Activated CD8-positive, alpha-beta T cell treated with anti-CD3 and anti-CD28 coated beads for 36 hours (primary cell): ENCODE data around the gene GRIA1. TPM values are rescaled to one million over a fixed set of nuclear protein-coding genes. Genes with fewer than 3 reads are reported as not detected.

ENCODE experiments used
- ATAC-seq: fragments of 200-7000 bp; cut with Tn5 transposase; one replicate; pipeline ENCODE4 v1.10.0; 2021; ENCODE audit warnings: mild to moderate bottlenecking, moderate library complexity
- CTCF ChIA-PET: fragments of 350-600 bp; sonication (Branson Sonifier 250); formaldehyde crosslinking; loops from one replicate; lab custom pipeline; 2021; ENCODE audit warnings: antibody characterized with exemption; lab: Charles Lee
- POLR2A ChIA-PET: fragments of 350-600 bp; sonication (Branson Sonifier 250); formaldehyde crosslinking; loops from one replicate; lab custom pipeline; 2021; ENCODE audit warnings: antibody characterized with exemption; lab: Charles Lee
- DNase-seq: peaks from one replicate; pipeline ENCODE4 v3.0.0-alpha.2; 2020
- H3K27ac Mint-ChIP-seq: one replicate; pipeline ENCODE4 v1.8.0; 2021; ENCODE audit warnings: mild to moderate bottlenecking, mixed read lengths
- H3K27me3 Mint-ChIP-seq: one replicate; pipeline ENCODE4 v1.8.0; 2021; ENCODE audit warnings: mixed read lengths
- H3K36me3 Mint-ChIP-seq: one replicate; pipeline ENCODE4 v1.8.0; 2021; ENCODE audit warnings: low read depth, mixed read lengths
- H3K4me1 Mint-ChIP-seq: one replicate; pipeline ENCODE4 v1.8.0; 2021; ENCODE audit warnings: low read depth, mixed read lengths
- H3K4me3 Mint-ChIP-seq: one replicate; pipeline ENCODE4 v1.8.0; 2021; ENCODE audit warnings: mild to moderate bottlenecking, moderate library complexity, mixed read lengths
- H3K9me3 Mint-ChIP-seq: one replicate; pipeline ENCODE4 v1.8.0; 2021; ENCODE audit warnings: mixed read lengths
- intact Hi-C: fragments of 100-400 bp; cut with micrococcal nuclease; formaldehyde crosslinking; loops from one replicate; pipeline ENCODE4 v1.10.0; 2022
- total RNA-seq, 2 experiments: library from RNA; stranded (reverse); gene quantifications; one replicate each; pipeline ENCODE4 v1.2.3, GENCODE V29; 2021
- TF ChIP-seq, protein P1 (sequence below): fragments of 200-600 bp; IDR thresholded peaks from one replicate; pipeline ENCODE4 v1.8.0; 2022; ENCODE audit warnings: antibody characterized with exemption, mild to moderate bottlenecking

Gene GRIA1
- total RNA-seq, 2 experiments from 2014 or later, result not detected

DNA sequence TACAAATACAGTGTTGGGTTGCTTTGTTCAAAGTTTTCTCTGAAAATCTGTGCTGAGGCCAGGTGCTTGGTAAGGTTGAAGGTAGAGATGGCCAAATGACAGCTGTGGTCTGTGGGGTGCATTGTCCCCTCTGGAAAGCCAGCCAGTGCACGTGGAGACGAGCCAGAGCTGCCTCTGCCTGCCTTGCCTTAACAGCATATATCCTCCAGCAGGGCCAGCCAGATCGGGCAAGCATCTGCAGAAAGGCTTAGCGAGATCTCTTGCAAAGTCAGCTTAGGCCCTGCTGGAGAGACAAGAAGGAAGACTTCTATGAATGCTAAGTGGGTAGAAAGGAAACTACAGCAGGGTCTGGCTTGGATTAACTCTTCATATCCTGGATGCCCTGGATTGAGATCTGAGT, 49.5 kb downstream of the GRIA1 start:
- Mint-ChIP-seq H3K9me3 (peaks cover 1% of the 10 kb centered on the region), H3K4me1 (no peaks in the 10 kb centered on the region), H3K27me3 (peaks cover 2% of the 10 kb centered on the region), H3K27ac (no peak overlapping the region), H3K36me3 (no peaks in the 10 kb centered on the region), H3K4me3 (no peak overlapping the region)
- POLR2A ChIA-PET, result no interaction called here
- ATAC-seq (no peak), DNase-seq (no peak)
- intact Hi-C loops, result no loop called here
- CTCF ChIA-PET, result no interaction called here
- TF ChIP-seq, protein P1, sequence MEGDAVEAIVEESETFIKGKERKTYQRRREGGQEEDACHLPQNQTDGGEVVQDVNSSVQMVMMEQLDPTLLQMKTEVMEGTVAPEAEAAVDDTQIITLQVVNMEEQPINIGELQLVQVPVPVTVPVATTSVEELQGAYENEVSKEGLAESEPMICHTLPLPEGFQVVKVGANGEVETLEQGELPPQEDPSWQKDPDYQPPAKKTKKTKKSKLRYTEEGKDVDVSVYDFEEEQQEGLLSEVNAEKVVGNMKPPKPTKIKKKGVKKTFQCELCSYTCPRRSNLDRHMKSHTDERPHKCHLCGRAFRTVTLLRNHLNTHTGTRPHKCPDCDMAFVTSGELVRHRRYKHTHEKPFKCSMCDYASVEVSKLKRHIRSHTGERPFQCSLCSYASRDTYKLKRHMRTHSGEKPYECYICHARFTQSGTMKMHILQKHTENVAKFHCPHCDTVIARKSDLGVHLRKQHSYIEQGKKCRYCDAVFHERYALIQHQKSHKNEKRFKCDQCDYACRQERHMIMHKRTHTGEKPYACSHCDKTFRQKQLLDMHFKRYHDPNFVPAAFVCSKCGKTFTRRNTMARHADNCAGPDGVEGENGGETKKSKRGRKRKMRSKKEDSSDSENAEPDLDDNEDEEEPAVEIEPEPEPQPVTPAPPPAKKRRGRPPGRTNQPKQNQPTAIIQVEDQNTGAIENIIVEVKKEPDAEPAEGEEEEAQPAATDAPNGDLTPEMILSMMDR, result no peak

DNA sequence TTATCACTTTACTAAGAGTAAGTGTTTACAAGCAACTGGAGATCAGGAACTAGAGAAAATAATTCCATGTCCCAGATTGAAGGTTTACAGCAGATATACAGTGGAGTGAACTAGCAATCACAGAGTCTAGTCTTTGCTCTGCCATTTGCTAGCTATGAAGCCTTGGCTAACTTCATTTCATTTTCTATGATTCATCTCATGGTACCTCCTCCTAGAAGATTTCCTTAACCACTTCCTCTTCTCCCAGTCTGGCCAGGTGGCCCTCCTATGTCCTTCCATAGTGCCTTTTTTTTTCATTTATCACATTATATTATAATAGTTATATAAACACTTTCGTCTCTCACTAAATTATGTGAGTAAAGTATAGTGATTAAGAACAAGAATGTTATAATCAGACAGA, 52.1 kb downstream of the GRIA1 start:
- H3K4me3 Mint-ChIP-seq, result no peak overlapping the region
- H3K27ac Mint-ChIP-seq, result no peak overlapping the region
- H3K27me3 Mint-ChIP-seq, result peaks cover 2% of the 10 kb centered on the region
- ChIA-PET CTCF (interaction anchor here (0.7 kb wide), 1 partner anchor 491 kb away, joined by 4 read pairs; no protein-coding TSS in a partner anchor), POLR2A (no interaction called here)
- ATAC-seq, result no peak
- H3K4me1 Mint-ChIP-seq, result no peaks in the 10 kb centered on the region
- intact Hi-C loops, result no loop called here
- peaks cover 1% of the 10 kb centered on the region for H3K9me3 Mint-ChIP-seq
- DNase-seq, result no peak
- H3K36me3 Mint-ChIP-seq, result no peaks in the 10 kb centered on the region
- TF ChIP-seq, protein P1, result no peak

DNA sequence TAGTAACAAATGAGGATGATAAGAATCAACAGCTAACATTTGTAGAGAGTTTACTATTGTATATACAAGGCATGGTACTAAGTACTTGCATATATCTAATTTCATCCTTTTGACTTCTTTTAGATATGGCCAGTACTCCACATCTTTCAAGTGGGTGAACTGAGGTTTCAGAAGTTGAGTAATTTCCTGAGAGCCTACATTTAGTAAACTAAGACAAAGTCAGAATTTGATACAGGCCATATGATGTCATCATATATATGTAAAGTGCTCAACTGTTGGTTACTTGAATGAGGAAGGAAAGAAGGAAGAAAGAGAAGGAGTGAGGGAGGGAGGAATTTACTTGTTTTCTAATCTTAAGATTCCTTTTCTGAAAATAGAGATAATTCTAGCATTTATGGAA, 52.8 kb downstream of the GRIA1 start:
- CTCF ChIA-PET, result no interaction called here
- intact Hi-C loops, result no loop called here
- Mint-ChIP-seq H3K27ac (no peak overlapping the region), H3K4me1 (no peaks in the 10 kb centered on the region), H3K36me3 (no peaks in the 10 kb centered on the region), H3K9me3 (peaks cover 1% of the 10 kb centered on the region), H3K4me3 (no peak overlapping the region), H3K27me3 (peaks cover 2% of the 10 kb centered on the region)
- ATAC-seq, result no peak
- POLR2A ChIA-PET, result no interaction called here
- no peak for DNase-seq
- TF ChIP-seq, protein P1, result no peak

DNA sequence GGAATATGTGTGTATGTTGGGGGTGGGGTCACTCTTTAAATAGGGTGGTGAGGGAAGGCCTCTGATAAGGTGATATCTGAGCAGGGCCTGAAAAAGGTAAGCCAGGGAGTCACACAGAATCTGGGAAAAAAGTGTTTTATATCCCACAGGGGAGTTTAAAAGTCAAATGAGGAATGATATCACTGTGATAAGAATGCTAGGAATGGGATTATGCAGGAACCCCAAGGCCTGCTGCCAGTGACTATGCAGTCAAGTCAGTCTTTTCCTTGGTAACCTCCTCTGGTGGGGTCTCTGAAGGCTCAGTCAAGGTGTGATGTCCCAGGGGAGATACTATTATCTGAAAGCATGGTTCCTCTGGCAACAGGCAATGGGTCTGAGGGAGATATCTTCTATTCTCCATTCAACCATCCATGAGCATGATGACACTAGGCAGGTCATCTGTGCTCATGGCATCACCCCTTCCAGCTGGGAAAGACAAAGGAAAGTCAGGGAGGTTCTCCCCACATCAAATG, 53.5 kb downstream of the GRIA1 start:
- TF ChIP-seq, protein P1, result no peak
- DNase-seq (no peak), ATAC-seq (no peak)
- intact Hi-C loops, result no loop called here
- Mint-ChIP-seq H3K4me1 (no peaks in the 10 kb centered on the region), H3K9me3 (peaks cover 1% of the 10 kb centered on the region), H3K27ac (no peak overlapping the region), H3K4me3 (no peak overlapping the region), H3K36me3 (no peaks in the 10 kb centered on the region), H3K27me3 (peaks cover 2% of the 10 kb centered on the region)
- ChIA-PET CTCF (no interaction called here), POLR2A (no interaction called here)

DNA sequence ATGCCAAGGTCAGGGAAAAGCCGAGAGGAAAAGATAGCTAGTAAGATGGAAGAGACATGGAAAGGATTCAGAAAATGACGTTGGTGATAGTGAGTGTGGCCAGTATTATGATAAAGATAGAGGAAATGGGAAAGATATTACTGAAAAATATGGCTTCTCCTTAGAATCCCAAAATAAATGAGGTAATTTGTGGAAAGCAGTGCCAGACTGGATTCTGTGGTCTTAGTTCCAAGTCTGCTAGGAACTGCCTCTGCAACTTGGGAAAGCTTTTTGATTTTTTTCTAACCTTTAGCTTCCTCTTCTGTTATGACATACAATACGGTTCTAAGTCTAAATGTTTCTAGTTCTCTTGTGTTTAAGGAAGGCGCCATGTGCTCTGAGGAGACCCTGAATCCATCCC, 54.2 kb downstream of the GRIA1 start:
- no peak for DNase-seq
- Mint-ChIP-seq H3K27ac (no peak overlapping the region), H3K36me3 (no peaks in the 10 kb centered on the region), H3K4me1 (no peaks in the 10 kb centered on the region), H3K27me3 (peaks cover 2% of the 10 kb centered on the region), H3K4me3 (no peak overlapping the region), H3K9me3 (peaks cover 1% of the 10 kb centered on the region)
- TF ChIP-seq, protein P1, result no peak
- POLR2A ChIA-PET, result no interaction called here
- ATAC-seq, result no peak
- intact Hi-C loops, result no loop called here
- CTCF ChIA-PET, result no interaction called here
